Measurements from ENCODE around the gene PBRM1. TPM values are rescaled to one million over a fixed set of nuclear protein-coding genes. Genes with fewer than 3 reads are reported as not detected.
A peak's percentile ranks its signal among the peaks of the same experiment; 100 is the strongest.
"Not testable (repeated sequence)": the region's sequence is repeated elsewhere in the genome, so short reads cannot be mapped to it uniquely, and the experiment has no call there.

The PBRM1 gene
- total RNA-seq, 4 donors from 2014 or later: 71.0 to 93.6 (median 85.5) TPM

- no peak for DNase-seq (ENCODE audit: low spot score in 2 of 2)
- no peaks in the 10 kb centered on the region for H3K27me3 ChIP-seq
- peak overlapping the region; percentile 25 for H3K27ac ChIP-seq
- peaks cover 24% of the 10 kb centered on the region for H3K36me3 ChIP-seq
- no peak for TF ChIP-seq POLR2A (IDR thresholded peaks at IDR 0.05)
- no peak for TF ChIP-seq POLR2AphosphoS5 (IDR thresholded peaks at IDR 0.05)
- no peak for TF ChIP-seq CTCF (IDR thresholded peaks at IDR 0.05)
- TF ChIP-seq EP300 (IDR thresholded peaks at IDR 0.05): no peak
- H3K4me1 ChIP-seq: peaks cover 67% of the 10 kb centered on the region
- no peaks in the 10 kb centered on the region for H3K9me3 ChIP-seq
- no peak overlapping the region for H3K4me3 ChIP-seq
- WGBS: 77% methylated on average over 3 of the region's 3 CpGs
Measured at GRCh38 chr3:52681596-52681995, 4.1 kb downstream of the PBRM1 start.

DNA sequence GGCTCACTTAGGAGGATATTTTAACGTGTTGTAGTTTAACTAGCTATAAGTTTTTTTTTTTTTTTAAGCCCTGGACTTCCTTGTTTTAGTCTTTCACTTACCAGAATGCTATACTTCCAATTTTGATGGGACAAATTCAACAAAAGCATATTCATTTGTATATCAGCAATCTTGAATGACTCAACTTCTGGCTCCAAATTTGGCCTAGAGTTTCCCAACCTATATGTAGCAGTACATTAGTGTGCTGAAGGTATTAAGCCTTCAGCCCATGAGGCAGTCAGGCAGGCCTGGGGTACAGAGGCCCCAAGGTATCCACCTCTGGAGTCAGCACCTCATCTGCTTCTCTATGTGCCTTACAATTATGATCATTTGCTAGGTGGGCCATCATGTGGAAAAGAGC, 5.9 kb downstream of the PBRM1 start:
- Histone ChIP-seq H3K4me3 (no peak overlapping the region), H3K27ac (peak overlapping the region; percentile 29), H3K36me3 (peaks cover 36% of the 10 kb centered on the region), H3K27me3 (no peaks in the 10 kb centered on the region), H3K9me3 (no peaks in the 10 kb centered on the region), H3K4me1 (peaks cover 59% of the 10 kb centered on the region)
- DNase-seq (ENCODE audit: low spot score in 2 of 2): no peak
- TF ChIP-seq EP300 (IDR thresholded peaks at IDR 0.05) (no peak), POLR2A (IDR thresholded peaks at IDR 0.05) (no peak), CTCF (IDR thresholded peaks at IDR 0.05) (no peak), POLR2AphosphoS5 (IDR thresholded peaks at IDR 0.05) (no peak)
- 48% methylated on average over 1 of the region's 1 CpG for WGBS

GRCh38 chr3:52679199-52679538, 6.5 kb downstream of the PBRM1 start:
- H3K27ac ChIP-seq: peak overlapping the region; percentile 29
- 75% methylated on average over 3 of the region's 3 CpGs for WGBS
- peaks cover 40% of the 10 kb centered on the region for H3K36me3 ChIP-seq

DNA sequence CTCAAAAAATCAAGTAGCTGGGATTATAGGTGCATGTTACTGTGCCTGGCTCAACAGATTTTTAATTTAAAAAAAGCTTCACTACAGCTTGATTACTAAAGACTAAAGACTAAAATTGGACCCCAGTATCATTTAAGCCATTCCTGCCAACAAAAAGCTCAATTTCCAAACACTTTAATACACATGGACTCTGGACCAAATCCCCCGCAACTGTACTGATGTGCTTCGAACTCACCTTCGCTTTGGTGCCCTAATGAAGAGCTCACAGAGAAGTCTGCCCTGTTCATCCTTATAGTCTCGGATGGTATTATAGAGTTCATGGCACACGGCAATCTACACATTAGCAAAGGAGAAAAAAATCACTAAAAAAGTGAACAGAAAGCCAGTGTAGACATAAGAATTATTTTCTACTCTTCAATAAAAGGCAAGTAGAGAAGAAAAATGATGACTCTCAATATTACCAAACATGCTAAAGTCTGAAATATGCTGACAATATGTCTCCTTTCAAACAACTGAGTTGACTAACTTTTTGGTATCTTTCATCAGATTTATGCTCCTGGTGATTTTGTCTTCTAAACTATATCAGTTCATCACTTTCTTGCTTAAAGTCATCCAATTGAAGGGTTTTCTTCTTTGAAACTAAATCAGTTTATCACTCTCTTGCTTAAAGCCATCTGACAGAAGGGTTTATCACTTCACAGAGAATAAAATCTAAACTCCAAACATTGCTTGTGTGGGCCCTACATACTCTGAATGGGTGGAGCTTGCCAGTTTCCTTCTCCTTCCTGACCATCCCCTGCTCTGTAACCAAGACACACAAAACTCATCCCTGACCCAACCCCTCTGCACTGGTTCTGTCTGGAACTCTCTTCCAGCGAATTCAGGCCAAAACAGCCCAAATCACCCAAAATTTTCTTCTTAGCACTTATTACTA, 7.2 kb downstream of the PBRM1 start:
- Histone ChIP-seq H3K4me1 (peaks cover 47% of the 10 kb centered on the region), H3K27me3 (no peaks in the 10 kb centered on the region), H3K9me3 (no peaks in the 10 kb centered on the region), H3K27ac (no peak overlapping the region), H3K36me3 (peaks cover 46% of the 10 kb centered on the region), H3K4me3 (no peak overlapping the region)
- no peak for DNase-seq (ENCODE audit: low spot score in 2 of 2)
- 89% methylated on average over 6 of the region's 6 CpGs for WGBS
- TF ChIP-seq CTCF (IDR thresholded peaks at IDR 0.05): no peak
- no peak for TF ChIP-seq POLR2AphosphoS5 (IDR thresholded peaks at IDR 0.05)
- TF ChIP-seq POLR2A (IDR thresholded peaks at IDR 0.05): no peak
- no peak for TF ChIP-seq EP300 (IDR thresholded peaks at IDR 0.05)

More at GRCh38 chr3:52679199-52679538, 6.5 kb downstream of the PBRM1 start:
- TF ChIP-seq POLR2A (IDR thresholded peaks at IDR 0.05) (no peak), POLR2AphosphoS5 (IDR thresholded peaks at IDR 0.05) (no peak), CTCF (IDR thresholded peaks at IDR 0.05) (no peak)
- Histone ChIP-seq H3K4me3 (no peak overlapping the region), H3K27me3 (no peaks in the 10 kb centered on the region), H3K9me3 (no peaks in the 10 kb centered on the region), H3K4me1 (peaks cover 53% of the 10 kb centered on the region)
- DNase-seq (ENCODE audit: low spot score in 2 of 2): no peak

- DNase-seq (ENCODE audit: low spot score in 2 of 2); H3K27ac ChIP-seq; H3K27me3 ChIP-seq; H3K4me3 ChIP-seq; H3K9me3 ChIP-seq: not testable (repeated sequence)
- peaks cover 32% of the 10 kb centered on the region for H3K4me1 ChIP-seq
- peaks cover 57% of the 10 kb centered on the region for H3K36me3 ChIP-seq
- 87% methylated on average over 3 of the region's 3 CpGs for WGBS
Measured at GRCh38 chr3:52676201-52676600, 9.5 kb downstream of the PBRM1 start.

Measured in suprapubic skin (tissue), 4 donors.